ENCODE data around the gene FHOD3.

Gene FHOD3

DNA sequence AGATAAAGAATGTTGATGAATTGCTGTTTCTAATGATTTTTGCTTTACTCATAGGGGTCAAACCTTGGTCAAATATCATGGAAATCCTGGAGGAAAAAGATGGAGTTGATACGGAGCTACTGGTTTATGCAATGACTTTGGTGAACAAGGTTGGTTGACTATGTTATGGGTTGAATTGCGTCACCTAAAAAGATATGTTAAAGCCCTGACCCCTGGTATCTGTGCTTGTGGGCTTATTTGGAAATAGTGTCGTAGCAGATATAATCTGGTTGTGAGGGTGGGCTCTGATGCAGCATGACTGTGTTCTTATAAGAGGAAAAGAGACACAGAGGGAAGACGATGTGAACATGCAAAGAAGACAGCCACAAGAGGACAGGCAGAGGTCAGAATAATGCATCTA is 305.1 kb downstream of the FHOD3 start:
- H3K9me3 Mint-ChIP-seq (ENCODE audit: low read depth) = no peaks in the 10 kb centered on the region
- H3K4me1 Mint-ChIP-seq (ENCODE audit: low read depth) = no peaks in the 10 kb centered on the region
- no peak overlapping the region for H3K27ac Mint-ChIP-seq
- no peaks in the 10 kb centered on the region for H3K36me3 Mint-ChIP-seq
- H3K27me3 Mint-ChIP-seq = no peaks in the 10 kb centered on the region
- H3K4me3 Mint-ChIP-seq = no peak overlapping the region

DNA sequence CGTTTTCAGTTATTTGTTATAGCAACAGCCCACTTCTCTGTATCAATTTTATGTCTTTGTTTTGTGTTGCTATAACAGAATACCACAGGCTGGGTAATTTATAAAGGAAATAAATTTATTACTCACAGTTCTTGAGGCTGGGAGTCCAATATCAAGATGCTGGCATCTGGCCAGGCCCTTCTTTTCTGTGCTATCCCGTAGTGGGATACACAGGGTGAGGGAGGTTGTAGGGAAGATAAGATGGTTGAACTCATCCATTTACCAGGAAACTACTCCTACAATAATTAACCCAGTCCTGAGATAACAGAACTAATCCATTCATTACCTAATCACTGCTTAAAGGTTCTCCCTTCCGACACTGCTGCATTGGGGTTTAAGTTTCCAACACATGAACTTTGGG is 310.6 kb downstream of the FHOD3 start:
- Mint-ChIP-seq H3K4me3 (no peak overlapping the region), H3K36me3 (no peaks in the 10 kb centered on the region), H3K4me1 (ENCODE audit: low read depth) (no peaks in the 10 kb centered on the region), H3K27me3 (no peaks in the 10 kb centered on the region), H3K9me3 (ENCODE audit: low read depth) (no peaks in the 10 kb centered on the region), H3K27ac (no peak overlapping the region)

DNA sequence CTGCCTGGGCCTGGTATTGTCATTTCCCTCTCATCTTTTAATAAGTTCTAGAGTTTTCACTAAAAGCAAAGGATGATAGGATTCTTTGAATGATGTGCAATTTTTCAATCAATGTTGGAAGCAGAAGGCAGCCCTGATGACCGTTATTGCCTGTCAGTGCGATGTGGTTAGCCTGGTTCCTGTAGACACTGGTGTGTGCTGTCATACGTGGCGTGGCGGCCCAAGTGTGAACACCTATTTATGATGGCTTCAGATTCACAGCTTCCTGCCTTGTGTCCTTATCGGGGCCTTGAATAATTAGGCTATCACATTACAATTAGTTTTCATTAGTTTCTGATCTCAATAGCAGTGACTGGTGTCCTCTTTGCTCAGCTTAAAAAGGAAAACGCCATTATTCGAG is 312.7 kb downstream of the FHOD3 start:
- Mint-ChIP-seq H3K27ac (no peak overlapping the region), H3K9me3 (ENCODE audit: low read depth) (no peaks in the 10 kb centered on the region), H3K27me3 (no peaks in the 10 kb centered on the region), H3K4me3 (no peak overlapping the region), H3K36me3 (no peaks in the 10 kb centered on the region), H3K4me1 (ENCODE audit: low read depth) (no peaks in the 10 kb centered on the region)

DNA sequence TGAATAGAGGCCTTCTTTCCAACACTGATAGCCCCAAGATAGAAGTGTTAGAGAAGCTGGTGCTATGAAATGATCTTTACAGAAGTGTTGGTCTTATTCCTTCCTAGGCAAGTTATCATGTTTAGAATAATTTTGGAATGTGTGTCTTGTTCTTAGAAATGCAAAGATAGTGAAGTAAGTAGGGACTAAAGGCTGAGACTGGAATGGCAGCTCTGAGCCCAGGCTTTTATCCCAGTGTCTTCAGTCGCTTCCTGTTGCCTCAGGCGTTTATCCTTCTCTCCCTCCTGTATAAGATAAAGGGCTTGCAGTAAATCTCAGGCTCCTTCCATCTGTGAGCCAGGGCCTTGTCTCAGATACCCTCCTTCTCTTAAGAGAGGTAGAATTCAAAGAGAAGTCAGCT is 313.1 kb downstream of the FHOD3 start:
- H3K4me1 Mint-ChIP-seq (ENCODE audit: low read depth) = no peaks in the 10 kb centered on the region
- H3K4me3 Mint-ChIP-seq = no peak overlapping the region
- no peak overlapping the region for H3K27ac Mint-ChIP-seq
- H3K27me3 Mint-ChIP-seq = no peaks in the 10 kb centered on the region
- no peaks in the 10 kb centered on the region for H3K9me3 Mint-ChIP-seq (ENCODE audit: low read depth)
- no peaks in the 10 kb centered on the region for H3K36me3 Mint-ChIP-seq

DNA sequence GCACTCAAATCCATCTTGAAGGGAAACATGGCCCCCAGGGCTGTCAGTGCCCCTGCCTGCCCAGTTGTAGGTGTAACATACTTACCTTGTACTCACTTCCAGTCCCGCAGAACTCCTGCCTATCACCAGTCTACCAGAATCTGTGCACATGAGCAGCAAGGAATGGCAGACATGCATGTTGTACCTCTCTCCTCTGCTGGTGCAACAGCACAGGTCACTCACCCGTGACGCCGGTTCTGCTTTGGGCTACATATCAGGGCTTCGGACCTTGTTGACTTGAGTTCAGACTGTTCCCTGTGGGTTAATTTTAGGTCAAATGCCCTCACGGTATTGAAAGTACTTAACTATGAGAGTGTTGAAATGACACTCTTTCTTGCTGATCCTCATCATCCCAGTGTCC is 315.6 kb downstream of the FHOD3 start:
- H3K27me3 Mint-ChIP-seq = no peaks in the 10 kb centered on the region
- no peak overlapping the region for H3K27ac Mint-ChIP-seq
- H3K9me3 Mint-ChIP-seq (ENCODE audit: low read depth) = no peaks in the 10 kb centered on the region
- H3K4me1 Mint-ChIP-seq (ENCODE audit: low read depth) = no peaks in the 10 kb centered on the region
- no peak overlapping the region for H3K4me3 Mint-ChIP-seq
- no peaks in the 10 kb centered on the region for H3K36me3 Mint-ChIP-seq

DNA sequence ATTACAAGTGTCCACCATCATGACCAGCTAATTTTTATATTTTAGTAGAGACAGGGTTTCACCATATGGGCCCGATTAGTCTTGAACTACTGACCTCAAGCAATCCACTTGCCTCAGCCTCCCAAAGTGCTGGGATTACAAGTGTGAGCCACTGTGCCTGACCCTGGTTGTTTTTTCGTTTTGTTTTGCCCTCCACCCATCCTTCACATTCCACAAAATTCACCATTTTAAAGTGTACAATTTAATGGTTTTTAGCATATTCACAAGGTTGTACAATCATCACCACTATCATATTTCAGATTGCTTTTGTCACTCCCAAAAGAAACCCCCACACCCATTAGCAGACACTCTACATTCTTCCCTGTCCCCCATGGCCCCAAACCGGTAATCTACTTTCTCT is 316.3 kb downstream of the FHOD3 start:
- Mint-ChIP-seq H3K27me3 (peaks cover 2% of the 10 kb centered on the region), H3K27ac (no peak overlapping the region), H3K4me1 (ENCODE audit: low read depth) (no peaks in the 10 kb centered on the region), H3K4me3 (no peak overlapping the region), H3K9me3 (ENCODE audit: low read depth) (no peaks in the 10 kb centered on the region), H3K36me3 (no peaks in the 10 kb centered on the region)

DNA sequence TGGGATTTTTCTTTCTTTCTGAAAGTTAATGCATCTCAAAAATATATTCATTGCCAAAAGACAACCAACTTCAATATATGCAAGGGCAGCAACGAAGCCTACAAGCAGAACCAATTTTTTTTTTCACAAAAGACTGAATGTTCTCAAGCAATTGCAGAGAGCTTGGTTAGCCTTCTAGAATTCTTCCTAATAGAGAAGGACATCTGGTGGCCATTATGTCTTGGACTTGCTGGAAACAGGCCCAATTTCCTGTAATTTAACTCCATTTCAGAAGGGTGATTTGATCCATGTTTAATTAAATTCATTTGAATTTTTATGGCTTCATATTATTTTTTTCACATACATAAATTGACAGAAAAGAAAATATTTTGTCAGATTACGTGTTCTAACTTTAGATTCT is 323.3 kb downstream of the FHOD3 start:
- H3K27me3 Mint-ChIP-seq = peaks cover 4% of the 10 kb centered on the region
- H3K36me3 Mint-ChIP-seq = no peaks in the 10 kb centered on the region
- H3K9me3 Mint-ChIP-seq (ENCODE audit: low read depth) = no peaks in the 10 kb centered on the region
- H3K27ac Mint-ChIP-seq = no peak overlapping the region
- H3K4me1 Mint-ChIP-seq (ENCODE audit: low read depth) = no peaks in the 10 kb centered on the region
- no peak overlapping the region for H3K4me3 Mint-ChIP-seq

DNA sequence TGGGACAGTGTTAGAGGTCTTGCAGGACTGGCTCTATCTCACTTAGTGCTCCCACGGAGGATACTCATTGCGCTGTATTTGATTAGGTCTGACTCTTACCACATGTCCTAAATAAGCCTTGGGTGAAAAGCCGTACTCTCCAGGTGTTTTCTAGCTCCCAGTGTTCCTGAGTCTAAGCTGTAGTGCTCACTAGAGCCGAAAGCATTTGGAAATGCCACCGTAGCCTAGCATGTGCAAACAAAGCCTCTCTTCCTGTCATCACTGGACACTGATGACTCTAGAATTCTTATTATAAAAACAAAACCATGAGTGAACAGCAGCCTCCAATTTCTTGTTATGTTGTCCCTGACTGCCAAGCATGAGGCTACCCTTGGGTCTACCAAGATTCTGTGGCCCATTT is 325.1 kb downstream of the FHOD3 start:
- H3K4me3 Mint-ChIP-seq = no peak overlapping the region
- H3K4me1 Mint-ChIP-seq (ENCODE audit: low read depth) = no peaks in the 10 kb centered on the region
- no peaks in the 10 kb centered on the region for H3K36me3 Mint-ChIP-seq
- H3K27ac Mint-ChIP-seq = no peak overlapping the region
- H3K9me3 Mint-ChIP-seq (ENCODE audit: low read depth) = no peaks in the 10 kb centered on the region
- peaks cover 4% of the 10 kb centered on the region for H3K27me3 Mint-ChIP-seq

DNA sequence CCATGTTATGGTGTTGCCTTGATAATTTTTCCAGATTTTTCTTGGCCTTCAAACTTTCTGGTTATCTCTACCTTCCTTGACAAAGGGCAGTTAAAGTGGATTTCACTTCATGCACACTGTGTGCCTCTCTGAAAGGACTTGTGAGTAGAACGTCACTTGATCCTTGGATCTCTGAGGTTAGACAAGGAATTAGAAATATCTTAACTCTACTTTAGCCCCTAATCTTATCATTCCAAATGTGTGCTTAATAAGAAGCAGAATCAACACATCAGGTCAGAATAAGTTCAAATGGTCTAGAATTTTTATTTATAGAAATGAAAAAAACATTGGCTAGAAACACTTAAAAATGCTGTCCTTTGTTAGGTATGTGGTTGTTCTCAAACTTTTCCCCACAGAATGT is 325.6 kb downstream of the FHOD3 start:
- H3K27me3 Mint-ChIP-seq = peaks cover 4% of the 10 kb centered on the region
- H3K4me3 Mint-ChIP-seq = no peak overlapping the region

DNA sequence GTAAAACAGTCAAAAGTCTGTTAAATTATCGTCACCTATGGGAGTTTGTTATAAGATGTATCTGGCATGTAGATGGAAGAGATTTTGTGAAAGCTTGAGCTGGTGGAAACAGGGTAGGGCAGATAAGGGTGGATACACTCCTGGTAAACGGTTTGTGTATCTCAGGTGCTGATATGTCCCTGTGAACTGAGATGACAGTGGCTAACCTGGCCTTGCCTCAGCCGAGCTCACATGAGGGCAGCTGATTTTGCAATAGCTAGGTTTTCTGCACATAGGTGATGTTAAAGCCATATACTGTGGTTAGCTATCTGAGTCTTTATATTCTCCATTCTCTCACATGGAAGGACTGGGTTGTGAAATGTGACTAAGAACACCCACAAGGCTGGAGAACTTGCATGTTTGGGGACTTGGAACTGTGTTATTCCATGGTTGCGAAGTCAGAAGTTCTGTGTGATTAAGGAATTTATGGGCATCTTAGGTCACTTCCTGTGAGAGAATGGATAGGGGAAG is 326.2 kb downstream of the FHOD3 start:
- Mint-ChIP-seq H3K4me1 (ENCODE audit: low read depth) (no peaks in the 10 kb centered on the region), H3K27ac (no peak overlapping the region), H3K27me3 (peaks cover 3% of the 10 kb centered on the region), H3K36me3 (no peaks in the 10 kb centered on the region), H3K4me3 (no peak overlapping the region), H3K9me3 (ENCODE audit: low read depth) (no peaks in the 10 kb centered on the region)

More for the DNA sequence above, 325.6 kb downstream of the FHOD3 start:
- no peaks in the 10 kb centered on the region for H3K4me1 Mint-ChIP-seq (ENCODE audit: low read depth)
- no peaks in the 10 kb centered on the region for H3K9me3 Mint-ChIP-seq (ENCODE audit: low read depth)
- no peak overlapping the region for H3K27ac Mint-ChIP-seq
- H3K36me3 Mint-ChIP-seq = no peaks in the 10 kb centered on the region

DNA sequence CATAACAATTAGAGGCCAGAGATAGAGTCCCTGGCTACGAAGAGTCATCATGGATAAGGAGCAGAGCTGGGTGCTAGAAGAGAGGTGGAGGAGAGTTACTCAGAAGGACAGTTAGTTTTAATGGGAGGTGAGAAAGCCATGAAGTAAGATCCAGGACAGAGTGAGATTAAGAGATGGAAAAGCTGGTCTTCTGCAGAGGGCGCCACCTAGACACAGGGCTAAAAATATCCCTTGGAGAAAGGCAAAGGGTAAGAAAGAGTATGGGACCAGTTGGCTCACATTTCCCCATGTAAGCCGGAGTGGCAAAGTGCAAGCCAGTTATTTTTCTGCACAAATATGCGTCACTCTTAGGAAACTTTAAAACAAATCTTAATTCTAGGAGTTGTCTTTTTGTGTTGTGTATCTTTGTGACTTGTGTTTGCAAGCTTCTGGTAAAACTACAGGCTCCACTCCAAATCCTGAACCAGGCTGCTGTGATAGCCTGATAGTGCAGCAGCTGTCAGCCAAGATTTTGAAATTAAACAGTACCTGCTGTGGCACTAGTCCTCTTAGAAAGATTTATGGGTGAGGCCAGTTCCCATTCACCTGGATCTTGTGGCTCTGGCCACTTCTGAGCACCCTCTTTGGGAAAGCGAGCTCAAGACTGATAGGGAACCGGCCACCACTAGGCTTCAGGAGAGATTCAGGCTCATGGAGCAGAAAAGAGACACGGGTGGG is 327.1 kb downstream of the FHOD3 start:
- H3K4me1 Mint-ChIP-seq (ENCODE audit: low read depth) = no peaks in the 10 kb centered on the region
- H3K27me3 Mint-ChIP-seq = peaks cover 4% of the 10 kb centered on the region
- no peak overlapping the region for H3K4me3 Mint-ChIP-seq
- H3K9me3 Mint-ChIP-seq (ENCODE audit: low read depth) = no peaks in the 10 kb centered on the region
- H3K36me3 Mint-ChIP-seq = no peaks in the 10 kb centered on the region
- H3K27ac Mint-ChIP-seq = no peak overlapping the region

DNA sequence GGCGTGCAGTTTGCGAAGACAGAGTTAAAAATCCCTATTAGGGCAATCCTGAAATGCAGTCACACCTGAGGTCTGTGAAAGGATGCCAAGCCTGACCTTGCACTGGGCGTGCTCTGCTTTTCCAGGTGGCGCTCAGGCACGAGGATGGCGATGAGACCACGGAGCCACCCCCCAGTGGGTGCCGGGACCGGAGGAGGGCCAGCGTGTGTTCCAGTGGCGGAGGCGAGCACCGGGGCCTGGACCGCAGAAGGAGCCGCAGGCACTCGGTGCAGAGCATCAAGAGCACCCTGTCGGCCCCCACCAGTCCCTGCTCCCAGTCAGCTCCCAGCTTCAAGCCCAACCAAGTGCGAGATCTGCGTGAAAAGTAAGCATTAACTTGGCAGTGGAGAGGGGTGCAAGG is 327.9 kb downstream of the FHOD3 start:
- Mint-ChIP-seq H3K9me3 (ENCODE audit: low read depth) (no peaks in the 10 kb centered on the region), H3K4me1 (ENCODE audit: low read depth) (no peaks in the 10 kb centered on the region), H3K4me3 (no peak overlapping the region), H3K36me3 (no peaks in the 10 kb centered on the region), H3K27me3 (peaks cover 3% of the 10 kb centered on the region), H3K27ac (no peak overlapping the region)

DNA sequence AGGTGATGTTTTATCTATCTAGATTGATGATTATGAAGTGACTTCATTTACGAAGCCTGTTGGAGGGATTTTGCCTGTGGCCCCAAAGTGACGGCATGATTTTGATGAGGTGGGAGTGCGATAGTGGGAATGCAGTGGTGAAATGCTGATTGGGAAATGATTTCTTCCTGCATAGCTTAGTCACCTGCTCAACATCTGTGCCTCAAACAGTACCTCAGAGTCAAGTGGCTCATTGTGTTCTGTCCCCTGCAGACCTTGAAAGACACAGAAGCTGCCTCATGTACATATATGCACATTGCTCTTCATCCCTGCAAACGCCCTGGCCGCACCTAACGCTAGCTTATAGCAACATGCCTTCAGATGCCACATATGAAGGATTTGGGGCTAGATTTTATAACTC is 330.1 kb downstream of the FHOD3 start:
- H3K27me3 Mint-ChIP-seq = peaks cover 3% of the 10 kb centered on the region
- no peak overlapping the region for H3K27ac Mint-ChIP-seq
- H3K9me3 Mint-ChIP-seq (ENCODE audit: low read depth) = no peaks in the 10 kb centered on the region
- H3K4me1 Mint-ChIP-seq (ENCODE audit: low read depth) = no peaks in the 10 kb centered on the region
- no peaks in the 10 kb centered on the region for H3K36me3 Mint-ChIP-seq
- no peak overlapping the region for H3K4me3 Mint-ChIP-seq

DNA sequence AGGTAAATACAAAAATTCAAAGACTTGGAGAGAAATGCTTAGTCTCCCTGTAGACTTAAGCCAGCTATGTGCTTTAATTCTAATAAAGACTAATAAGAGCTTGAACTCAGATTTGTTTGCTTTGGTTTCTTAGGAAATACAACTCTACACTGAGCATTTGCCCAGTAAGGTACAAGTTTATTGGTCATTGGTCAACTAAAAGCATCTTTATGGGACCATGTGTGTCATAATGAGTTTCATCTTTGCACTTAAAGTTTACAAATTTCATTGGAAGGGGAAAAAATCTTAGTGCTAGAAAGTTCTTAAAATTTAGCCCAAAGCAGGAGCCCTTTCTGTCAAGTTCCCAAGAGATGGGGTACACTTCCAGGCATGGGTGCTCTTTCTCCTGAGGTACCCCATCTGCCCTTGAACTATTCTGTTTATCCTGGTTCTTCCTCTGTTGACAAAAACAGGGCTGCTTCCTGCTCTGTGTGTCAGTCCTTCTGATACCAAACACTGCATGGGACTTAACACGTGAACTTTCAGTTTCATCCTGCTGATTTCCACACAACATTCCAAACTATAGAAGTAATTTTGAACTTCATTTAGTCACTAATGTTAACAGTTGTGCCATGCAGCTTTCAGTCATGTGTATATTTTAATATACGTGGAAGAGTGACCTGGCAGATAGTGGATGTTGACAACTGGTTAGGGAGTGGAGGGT is 331.1 kb downstream of the FHOD3 start:
- Mint-ChIP-seq H3K4me3 (no peak overlapping the region), H3K9me3 (ENCODE audit: low read depth) (no peaks in the 10 kb centered on the region), H3K36me3 (no peaks in the 10 kb centered on the region), H3K27me3 (peaks cover 3% of the 10 kb centered on the region), H3K27ac (no peak overlapping the region), H3K4me1 (ENCODE audit: low read depth) (no peaks in the 10 kb centered on the region)

DNA sequence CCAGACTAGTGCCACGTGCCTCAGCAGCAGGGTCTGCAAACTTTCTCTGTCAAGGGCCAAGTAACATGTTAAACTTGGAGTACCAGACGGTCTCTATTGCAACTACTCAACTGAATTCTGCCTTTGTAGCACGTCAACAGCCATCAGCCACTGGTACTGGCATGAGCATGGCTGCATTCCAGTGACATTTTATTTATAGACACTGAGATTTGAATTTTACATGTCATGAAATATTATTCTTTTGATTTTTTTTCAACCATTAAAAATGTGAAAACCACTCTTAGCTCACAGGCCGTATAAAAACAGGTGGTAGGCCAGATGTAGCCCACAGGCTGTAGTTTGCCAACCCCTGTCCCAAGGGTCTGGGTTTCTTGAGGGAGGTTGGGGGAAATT is 331.6 kb downstream of the FHOD3 start:
- H3K36me3 Mint-ChIP-seq = no peaks in the 10 kb centered on the region
- H3K4me3 Mint-ChIP-seq = no peak overlapping the region
- no peak overlapping the region for H3K27ac Mint-ChIP-seq

DNA sequence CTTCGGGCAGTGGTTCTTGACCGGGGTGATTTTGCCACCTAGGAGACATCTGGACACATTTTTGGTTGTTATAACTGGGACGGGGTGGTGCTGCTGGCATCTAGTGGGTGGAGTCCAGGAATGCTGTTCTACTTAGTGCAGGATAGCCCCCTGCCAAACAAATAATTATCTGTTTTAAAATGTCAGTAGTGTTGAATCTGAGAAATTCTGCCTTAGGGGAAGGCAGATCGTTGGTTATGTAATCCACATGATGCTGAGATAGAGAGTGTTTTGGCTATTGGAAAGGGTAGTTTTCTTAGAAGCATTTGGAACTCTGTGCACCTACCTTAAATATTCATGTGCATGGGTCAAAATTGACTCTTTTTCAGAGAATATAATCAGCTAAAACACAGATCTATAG is 332.3 kb downstream of the FHOD3 start:
- H3K27me3 Mint-ChIP-seq = peaks cover 8% of the 10 kb centered on the region
- H3K4me1 Mint-ChIP-seq (ENCODE audit: low read depth) = no peaks in the 10 kb centered on the region
- no peaks in the 10 kb centered on the region for H3K36me3 Mint-ChIP-seq
- H3K27ac Mint-ChIP-seq = no peak overlapping the region
- H3K9me3 Mint-ChIP-seq (ENCODE audit: low read depth) = no peaks in the 10 kb centered on the region
- no peak overlapping the region for H3K4me3 Mint-ChIP-seq

More for the DNA sequence above, 331.6 kb downstream of the FHOD3 start:
- Mint-ChIP-seq H3K9me3 (ENCODE audit: low read depth) (no peaks in the 10 kb centered on the region), H3K27me3 (peaks cover 7% of the 10 kb centered on the region), H3K4me1 (ENCODE audit: low read depth) (no peaks in the 10 kb centered on the region)
